Fibroblast of the aortic adventitia (primary cell): ENCODE results near the gene KNDC1. TPM values are rescaled to one million over a fixed set of nuclear protein-coding genes. Genes with fewer than 3 reads are reported as not detected.

Experiments used
- DNase-seq: peaks from one replicate; pipeline ENCODE4 v3.0.0-alpha.2; 2010; ENCODE audit warnings: low read depth
- H3K4me3 ChIP-seq: 2 replicates; pipeline ENCODE4 v1.5.1; 2011; ENCODE audit warnings: low read depth, mild to moderate bottlenecking, control low read depth, low read length, moderate library complexity
- total RNA-seq: library from RNA; depleted of rRNA; stranded (reverse); fragments of >200 nt; gene quantifications from 2 replicates; pipeline ENCODE4 v1.2.3, GENCODE V29; 2012; ENCODE audit warnings: low replicate concordance
- TF ChIP-seq, protein P1 (sequence below): IDR thresholded peaks from 2 replicates; pipeline ENCODE4 v1.5.1; 2011; ENCODE audit warnings: mild to moderate bottlenecking, low read length, control low read depth, inconsistent platforms; ENCODE audit not compliant: insufficient read depth

Gene KNDC1
- total RNA-seq, 1 donor = under 0.01 TPM

DNA sequence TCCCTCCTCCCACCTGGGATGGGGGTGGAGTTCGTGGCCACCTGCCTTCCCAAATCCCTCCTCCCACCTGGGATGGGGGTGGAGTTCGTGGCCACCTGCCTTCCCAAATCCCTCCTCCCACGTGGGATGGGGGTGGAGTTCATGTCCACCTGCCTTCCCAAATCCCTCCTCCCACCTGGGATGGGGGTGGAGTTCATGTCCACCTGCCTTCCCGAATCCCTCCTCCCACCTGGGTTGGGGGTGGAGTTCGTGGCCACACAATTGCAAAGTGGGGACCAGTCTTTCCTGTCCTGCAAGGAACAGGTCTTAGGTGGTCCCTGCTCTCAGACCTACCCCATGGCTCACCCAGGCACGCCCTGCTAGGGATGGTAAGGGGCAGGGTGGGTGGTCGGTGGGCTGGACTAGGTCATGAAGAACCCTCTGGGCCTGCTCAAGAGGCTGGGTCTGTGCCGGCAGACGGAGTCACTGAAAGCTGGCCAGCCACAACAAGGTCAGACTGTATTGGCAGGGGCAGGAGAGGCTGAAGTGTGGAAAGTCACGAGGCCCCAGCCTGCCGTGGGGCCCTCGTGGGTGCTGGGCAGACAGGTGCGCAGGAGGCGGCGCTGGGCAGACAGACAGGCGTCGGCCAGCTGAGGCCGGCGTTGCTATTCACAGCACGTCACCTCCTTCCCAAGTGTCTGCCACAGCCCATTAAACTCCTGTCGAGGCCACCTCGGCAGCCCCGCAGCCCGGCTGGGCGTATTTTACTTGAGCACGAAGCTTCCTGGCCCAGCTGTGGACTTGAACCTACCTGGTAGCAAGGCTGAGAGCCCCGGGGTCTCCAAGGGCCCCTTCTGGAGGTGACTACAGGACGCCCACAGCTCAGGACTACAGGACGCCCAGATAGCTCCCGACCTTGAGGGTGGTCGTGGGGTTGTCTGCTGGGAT is 4.1 kb downstream of the KNDC1 start:
- no peak for DNase-seq
- no peak overlapping the region for H3K4me3 ChIP-seq
- TF ChIP-seq, protein P1, sequence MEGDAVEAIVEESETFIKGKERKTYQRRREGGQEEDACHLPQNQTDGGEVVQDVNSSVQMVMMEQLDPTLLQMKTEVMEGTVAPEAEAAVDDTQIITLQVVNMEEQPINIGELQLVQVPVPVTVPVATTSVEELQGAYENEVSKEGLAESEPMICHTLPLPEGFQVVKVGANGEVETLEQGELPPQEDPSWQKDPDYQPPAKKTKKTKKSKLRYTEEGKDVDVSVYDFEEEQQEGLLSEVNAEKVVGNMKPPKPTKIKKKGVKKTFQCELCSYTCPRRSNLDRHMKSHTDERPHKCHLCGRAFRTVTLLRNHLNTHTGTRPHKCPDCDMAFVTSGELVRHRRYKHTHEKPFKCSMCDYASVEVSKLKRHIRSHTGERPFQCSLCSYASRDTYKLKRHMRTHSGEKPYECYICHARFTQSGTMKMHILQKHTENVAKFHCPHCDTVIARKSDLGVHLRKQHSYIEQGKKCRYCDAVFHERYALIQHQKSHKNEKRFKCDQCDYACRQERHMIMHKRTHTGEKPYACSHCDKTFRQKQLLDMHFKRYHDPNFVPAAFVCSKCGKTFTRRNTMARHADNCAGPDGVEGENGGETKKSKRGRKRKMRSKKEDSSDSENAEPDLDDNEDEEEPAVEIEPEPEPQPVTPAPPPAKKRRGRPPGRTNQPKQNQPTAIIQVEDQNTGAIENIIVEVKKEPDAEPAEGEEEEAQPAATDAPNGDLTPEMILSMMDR = no peak

DNA sequence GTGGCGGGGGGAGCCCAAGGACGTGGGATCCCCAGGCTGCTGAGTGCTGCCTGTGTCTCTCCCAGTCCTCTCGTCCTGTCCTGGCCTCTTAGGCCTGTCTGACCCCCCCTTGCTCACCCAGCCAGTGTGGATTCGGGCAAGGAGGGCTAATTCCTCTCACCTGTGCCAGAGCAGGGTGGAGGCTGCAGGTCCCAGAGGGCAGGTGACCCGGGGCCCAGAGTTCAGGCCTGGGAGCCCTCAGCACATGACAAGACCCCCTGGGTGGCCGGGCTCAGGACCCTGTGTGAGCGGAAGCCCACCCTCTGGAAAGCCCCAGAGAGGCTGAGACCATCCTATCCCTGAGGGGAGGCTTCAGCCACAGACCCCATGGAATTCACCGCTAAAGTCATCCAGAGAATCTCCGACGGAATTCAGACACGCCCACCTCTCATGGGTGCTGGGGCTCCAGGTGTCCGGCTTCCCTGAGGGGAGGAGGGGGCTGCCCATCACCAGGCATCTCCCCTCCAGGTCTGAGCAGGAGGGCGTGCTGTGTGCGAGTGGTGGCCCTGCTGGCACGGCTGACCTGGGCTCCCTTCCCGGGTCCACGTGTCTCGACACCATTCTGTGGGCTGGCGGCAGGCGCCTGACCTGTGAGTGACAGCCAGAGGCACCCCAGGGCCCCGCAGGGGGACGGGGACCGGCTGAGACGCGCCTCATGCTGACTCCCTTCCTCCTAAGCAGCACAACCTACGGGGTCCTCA is 5.0 kb downstream of the KNDC1 start:
- no peak for DNase-seq
- TF ChIP-seq, protein P1 = no peak
- no peak overlapping the region for H3K4me3 ChIP-seq

DNA sequence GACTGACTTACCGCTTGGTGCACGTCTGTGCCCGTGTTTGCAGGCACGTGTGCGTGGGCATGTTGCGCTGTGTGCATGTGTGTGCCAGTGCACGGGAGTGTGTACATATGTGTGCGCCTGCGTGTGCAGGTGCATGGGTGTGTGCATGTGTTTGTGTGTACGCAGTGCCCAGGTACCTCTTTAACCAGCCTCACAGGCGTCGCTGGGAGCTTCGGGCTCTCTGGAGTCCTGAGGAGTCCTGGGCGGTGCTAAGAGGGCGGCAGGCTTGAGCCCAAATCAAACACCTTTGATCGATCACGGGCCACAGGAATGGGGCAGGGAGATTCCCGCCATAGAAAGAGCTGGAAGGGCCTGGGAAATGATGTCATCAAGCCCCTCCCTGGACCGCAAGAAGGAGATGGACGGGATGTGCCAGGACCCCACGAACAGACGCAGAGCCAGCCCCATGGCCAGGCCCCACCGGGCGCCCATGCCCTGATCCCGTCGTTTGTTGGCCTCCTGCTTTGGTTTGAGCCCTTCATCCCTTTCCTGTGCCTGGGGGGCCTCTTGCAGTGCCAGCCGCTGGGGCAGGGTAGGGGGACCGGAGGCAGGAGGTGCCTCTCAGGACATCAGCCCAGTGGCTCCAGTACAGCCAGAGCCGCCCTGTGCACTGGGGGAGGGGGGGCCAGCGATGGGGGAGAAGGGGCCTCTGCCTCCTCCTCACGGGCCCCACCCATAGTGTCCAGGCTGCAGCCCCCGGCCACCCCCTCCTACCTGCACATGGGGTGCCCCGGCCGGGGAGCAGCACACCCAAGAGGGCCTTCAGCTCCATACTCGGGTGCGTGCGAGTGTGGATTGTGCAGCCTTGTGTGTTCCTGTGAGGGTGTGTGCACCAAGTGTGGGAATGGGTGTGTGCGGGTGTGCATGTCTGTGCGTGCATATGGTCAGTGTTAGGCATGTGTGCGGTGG is 5.8 kb downstream of the KNDC1 start:
- DNase-seq = no peak
- no peak overlapping the region for H3K4me3 ChIP-seq
- TF ChIP-seq, protein P1 = no peak

DNA sequence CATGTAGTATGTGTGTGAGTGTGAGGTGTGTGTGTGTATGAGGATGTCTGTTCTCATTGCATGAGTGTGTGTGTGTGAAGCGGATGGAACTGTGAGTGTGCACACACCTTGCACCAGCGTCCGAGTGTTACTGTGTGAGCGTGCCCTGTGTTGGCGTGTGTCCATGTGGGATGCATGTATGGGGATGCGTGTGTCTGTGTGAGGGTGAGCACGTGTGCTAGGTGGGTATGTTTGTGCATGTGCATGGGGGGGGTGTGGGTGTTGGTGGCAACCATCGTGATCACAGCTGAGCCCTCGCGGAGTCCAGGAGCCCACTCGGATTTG is 6.4 kb downstream of the KNDC1 start:
- TF ChIP-seq, protein P1 = no peak

DNA sequence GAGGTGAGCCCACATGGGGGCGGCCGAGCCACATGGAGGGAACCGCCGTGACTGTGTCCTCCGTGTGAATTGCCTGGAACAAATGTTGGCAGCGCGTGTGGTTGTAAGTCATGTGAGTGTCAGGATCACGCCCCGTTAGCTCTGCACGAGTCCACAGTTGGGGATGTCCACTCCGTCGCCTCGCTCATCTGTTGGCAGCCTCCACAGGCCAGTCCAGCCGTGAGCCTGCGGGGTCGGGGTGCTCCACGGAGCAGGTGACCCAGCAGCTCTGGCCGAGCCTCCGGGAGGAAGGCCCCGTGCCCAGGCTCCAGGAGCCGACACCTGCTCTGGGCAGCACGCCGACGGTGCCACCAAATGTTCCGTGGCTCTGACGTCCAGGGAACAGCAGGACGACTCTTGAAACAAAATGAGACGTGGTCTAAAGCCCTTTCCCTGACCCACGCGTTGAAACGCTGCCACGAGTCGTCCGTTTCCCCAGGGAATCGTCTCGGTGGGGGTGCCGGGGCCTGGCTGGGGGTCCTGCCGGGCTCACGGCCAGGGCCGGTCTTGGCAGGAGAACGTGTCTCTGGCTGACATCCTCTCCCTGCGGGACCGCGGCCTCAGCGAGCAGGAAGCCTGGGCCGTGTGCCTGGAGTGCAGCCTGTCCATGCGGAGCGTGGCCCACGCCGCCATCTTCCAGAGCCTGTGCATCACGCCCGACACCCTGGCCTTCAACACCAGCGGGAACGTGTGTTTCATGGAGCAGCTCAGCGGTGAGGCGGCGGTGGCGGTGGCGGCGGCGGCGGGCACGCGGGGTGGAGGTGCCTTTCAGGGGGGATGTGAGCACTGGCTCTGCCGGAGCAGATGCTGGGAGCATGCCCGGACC is 7.0 kb downstream of the KNDC1 start:
- DNase-seq = no peak
- TF ChIP-seq, protein P1 = no peak
- no peak overlapping the region for H3K4me3 ChIP-seq

More for the DNA sequence above, 6.4 kb downstream of the KNDC1 start:
- DNase-seq = no peak
- H3K4me3 ChIP-seq = no peak overlapping the region
